ENCODE results near the gene WDR72.

- TF ChIP-seq EZH2 (IDR thresholded peaks at IDR 0.05; ENCODE audit: borderline replicate concordance, insufficient read depth, low read depth, low read length, poor library complexity, severe bottlenecking) = no peak
- TF ChIP-seq, protein P1, sequence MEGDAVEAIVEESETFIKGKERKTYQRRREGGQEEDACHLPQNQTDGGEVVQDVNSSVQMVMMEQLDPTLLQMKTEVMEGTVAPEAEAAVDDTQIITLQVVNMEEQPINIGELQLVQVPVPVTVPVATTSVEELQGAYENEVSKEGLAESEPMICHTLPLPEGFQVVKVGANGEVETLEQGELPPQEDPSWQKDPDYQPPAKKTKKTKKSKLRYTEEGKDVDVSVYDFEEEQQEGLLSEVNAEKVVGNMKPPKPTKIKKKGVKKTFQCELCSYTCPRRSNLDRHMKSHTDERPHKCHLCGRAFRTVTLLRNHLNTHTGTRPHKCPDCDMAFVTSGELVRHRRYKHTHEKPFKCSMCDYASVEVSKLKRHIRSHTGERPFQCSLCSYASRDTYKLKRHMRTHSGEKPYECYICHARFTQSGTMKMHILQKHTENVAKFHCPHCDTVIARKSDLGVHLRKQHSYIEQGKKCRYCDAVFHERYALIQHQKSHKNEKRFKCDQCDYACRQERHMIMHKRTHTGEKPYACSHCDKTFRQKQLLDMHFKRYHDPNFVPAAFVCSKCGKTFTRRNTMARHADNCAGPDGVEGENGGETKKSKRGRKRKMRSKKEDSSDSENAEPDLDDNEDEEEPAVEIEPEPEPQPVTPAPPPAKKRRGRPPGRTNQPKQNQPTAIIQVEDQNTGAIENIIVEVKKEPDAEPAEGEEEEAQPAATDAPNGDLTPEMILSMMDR (IDR thresholded peaks at IDR 0.05) = no peak
Observed at GRCh38 chr15:53576841-53577240, 182.6 kb downstream of the WDR72 start.

All from B cell (primary cell).